HG02884 (cell line): ENCODE data around the gene CHD6.

ENCODE experiments used
- ATAC-seq: cut with Tn5 transposase; IDR thresholded peaks from one replicate; pipeline ENCODE4 v1.9.1; 2021; ENCODE audit warnings: mild to moderate bottlenecking, moderate library complexity; ENCODE audit not compliant: unreplicated experiment

The CHD6 gene

DNA sequence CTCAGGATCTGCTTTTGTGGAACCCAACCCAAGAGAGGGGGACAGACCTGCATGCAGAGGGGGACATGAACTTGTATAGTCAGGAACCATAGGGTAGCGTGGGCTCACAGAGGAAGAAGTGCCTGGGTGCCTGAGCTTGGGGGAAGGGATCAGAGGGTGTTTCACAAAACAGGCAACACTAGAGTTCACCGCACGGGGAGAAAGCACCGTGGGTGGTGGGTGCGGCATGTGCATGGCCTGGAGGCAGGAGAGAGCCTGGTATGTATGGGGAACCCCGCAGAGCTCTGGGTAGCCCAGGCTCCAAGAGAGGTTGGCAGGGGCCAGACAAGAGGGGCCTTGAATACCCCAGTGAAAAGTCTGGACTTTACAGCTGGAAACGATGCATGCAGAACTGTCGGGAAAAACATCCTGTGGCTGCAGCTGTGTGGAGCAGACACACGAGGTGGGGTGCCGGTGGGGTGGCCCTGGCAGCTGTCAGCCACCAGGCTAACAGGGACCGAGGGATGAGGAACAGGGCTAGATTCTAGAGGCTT, 244.9 kb downstream of the CHD6 start:
- ATAC-seq: no peak

- no peak for ATAC-seq
Observed at GRCh38 chr20:41371371-41371770, 246.8 kb downstream of the CHD6 start.

GRCh38 chr20:41370176-41370575, 248.0 kb downstream of the CHD6 start:
- no peak for ATAC-seq

DNA sequence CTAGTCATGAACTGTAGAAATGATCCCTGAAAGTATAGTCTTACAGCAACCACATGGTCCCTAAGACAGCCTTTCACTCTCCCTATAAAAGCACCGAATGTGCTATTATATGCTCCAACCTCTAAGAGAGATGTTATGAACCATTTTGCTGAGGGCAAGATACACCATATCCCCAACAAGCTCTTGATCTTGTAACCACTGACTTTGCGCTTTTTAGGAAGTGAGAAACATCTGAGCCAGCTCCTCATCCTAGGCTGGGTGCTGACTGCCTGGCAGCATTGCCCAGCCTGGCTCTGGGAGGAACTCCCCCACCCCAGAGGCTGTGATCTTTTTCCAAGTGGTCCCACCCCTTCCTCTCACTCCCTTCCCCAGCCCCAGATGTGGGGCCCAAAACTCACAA, 248.5 kb downstream of the CHD6 start:
- ATAC-seq: no peak

- ATAC-seq: no peak
Observed at GRCh38 chr20:41367956-41368355, 250.2 kb downstream of the CHD6 start.

DNA sequence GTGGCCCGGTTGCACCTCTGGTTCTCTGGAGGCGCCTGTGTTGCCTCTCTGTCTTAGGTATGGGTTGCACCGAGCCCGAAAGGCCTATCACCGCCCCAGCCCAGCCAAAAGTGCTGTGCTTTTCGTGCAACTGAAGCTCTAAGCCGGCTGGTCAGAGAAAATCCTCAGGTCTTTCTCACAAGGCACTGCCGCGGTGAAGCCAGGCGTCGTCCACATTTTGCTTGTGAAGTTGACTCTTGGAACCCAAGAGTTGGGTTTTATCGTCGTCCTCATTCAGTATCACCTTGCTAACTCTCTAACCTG, 250.8 kb downstream of the CHD6 start:
- ATAC-seq: no peak

DNA sequence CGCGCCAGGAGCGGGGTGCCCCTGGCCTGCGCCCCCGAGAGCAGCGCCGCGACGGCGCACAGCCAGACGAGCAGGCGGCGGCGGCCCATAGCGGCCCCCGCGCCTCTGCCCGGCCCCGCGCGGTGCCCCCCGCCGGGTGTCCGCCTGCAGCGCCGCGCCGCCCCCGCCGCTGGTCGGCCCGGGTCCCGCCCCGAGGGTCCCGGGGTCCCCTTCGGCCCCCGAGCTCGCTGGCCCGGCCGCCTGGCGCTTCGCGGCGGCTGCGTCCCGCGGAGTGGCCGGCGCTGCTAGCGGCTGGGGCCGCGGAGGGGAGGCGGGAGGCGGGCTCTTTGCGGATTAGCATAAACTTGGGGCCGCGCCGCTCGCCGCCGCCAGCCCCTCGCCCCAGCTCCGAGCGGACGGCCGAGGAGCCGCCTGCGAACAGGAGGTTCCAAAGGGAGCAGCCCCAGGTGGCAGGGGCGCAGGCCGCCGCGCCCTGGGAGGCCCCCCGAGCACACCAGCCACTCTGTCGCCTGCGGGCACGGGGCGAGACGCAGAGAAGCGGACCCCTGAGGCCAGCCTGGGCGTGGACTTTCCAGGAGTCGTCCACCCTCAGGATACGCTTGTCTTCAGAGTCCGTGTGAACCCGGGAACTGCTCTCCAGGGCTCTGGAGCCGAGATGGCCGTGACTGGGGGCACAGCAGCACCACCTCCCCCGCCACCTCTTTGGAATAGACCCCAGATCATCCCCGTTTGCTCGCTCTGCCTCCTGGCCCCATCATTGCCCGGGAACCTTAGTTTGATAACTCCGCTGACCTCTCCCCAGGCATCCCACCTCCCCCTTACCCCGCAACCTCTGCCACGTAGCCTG, 251.4 kb downstream of the CHD6 start, which contains the start of gene EMILIN3:
Gene EMILIN3, minus strand, starts transcription at position 273 of the 847 bp plus-strand sequence. Its CDS starts 184 bp downstream, at position 89.
- ATAC-seq: no peak

GRCh38 chr20:41365777-41366545, 252.2 kb downstream of the CHD6 start:
- no peak for ATAC-seq

DNA sequence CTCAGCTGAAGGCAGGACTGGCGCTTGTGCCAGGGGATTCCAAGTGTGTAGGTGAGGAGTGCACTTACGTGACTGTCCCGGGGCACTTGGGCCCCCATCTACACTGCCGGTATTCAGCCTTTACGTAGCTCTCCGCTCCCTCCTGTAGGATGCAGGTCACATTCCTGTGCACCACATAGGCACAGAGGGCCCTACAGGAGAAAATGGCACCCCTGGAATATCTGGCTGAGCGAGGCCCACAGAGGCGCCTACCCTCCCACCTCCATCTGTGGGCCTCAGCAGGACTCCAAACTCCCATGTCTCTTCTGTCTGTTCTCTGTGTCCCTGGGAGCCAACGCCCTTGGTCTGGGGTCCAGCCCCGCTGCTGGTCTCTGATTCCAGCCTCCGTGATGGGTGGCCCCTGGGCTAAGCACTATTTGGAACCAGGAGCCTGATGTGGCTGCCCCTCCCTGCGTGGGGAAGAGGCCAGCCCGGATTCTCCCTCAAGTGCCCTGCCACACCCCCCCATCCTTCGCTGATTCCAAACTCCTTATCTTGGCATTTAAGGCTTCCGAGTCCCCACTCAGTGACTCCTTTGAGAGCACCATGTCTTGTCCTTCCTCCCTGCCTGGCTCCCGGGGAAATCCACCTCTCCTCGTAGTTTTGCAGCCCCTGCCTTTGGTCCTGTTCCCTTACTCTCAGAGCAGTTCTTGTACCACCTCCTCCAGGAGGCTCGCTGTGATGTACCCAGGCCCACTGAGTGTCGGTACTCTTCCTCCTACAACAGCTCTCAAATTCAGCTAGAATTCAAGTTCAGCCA, 253.0 kb downstream of the CHD6 start:
- no peak for ATAC-seq

DNA sequence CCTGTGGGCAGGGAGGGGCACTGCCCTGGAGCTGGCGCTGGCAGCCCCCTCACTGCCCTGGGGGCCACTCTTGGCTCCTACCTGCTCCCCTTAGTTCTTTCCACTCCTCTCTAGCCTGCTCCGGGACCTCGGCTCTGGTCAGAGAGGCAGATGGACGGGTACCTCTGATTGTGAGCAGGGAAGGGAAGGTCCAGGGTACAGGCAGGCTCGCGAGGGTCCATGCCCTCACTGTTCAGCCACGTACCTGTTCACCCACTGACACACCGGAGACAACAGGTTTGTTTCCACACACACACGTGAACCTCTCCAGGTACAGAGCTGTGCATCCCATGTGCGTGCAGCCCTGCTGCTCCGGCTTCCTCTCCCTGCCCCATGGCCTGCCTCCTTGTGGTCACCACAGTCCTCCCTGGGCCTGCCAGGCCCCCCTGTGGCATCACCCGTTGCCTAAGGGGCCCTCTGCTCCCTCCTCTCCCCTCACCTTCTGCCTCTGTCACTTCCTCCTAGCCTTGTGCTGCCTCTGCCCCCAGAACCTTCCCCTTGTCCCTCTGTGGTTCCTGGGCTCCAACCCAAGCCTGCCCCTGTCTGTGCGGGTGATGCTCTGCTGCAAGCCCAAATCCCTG, 253.8 kb downstream of the CHD6 start:
- no peak for ATAC-seq

DNA sequence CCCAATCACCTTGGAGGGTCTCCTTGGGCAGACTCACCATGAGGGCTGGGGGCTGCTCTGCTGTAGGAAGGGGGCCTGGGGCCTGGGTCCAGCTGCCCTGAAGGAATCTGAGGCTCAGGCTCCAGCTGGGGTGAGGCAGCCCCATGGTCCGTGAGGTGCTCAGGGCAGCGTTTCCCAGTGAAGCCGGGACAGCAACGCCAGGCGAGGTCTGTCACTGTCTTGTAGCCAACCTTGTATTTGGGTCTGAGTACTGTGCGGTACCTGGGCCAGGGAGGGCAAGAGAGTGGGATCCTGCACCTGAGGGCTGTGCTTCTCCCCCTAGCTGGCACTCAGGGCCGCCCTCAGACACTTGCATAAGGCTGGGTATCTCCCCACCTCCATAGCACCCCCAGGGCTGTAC, 254.6 kb downstream of the CHD6 start:
- ATAC-seq: no peak

- no peak for ATAC-seq
Observed at GRCh38 chr20:41362748-41363140, 255.4 kb downstream of the CHD6 start.

- no peak for ATAC-seq
Observed at GRCh38 chr20:41361757-41362747, 256.1 kb downstream of the CHD6 start.

- no peak for ATAC-seq
Observed at GRCh38 chr20:41360831-41361756, 257.1 kb downstream of the CHD6 start.

DNA sequence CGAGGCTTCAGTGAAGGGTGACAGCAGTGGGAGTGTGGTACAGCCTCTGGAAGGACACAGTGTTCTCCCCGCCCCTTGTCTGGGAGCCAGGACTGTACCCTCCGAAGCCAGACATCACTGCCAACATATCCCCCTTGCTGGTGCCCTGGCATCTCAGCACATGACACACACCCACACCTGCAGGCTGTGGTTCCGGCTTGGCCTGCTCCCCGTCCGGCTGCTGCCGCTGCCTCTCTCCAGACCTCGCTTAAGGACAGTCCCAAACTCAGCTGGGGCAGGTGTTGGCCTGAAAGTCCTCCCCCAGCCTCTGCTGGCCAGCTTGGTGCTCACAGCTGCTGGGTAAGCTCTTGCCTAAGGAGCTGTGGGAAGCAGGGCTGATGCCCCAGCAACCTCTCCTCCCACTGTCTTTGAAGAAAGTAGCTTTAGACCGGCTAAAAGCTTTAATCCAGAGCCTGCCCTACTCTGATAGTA, 258.6 kb downstream of the CHD6 start:
- ATAC-seq: no peak

DNA sequence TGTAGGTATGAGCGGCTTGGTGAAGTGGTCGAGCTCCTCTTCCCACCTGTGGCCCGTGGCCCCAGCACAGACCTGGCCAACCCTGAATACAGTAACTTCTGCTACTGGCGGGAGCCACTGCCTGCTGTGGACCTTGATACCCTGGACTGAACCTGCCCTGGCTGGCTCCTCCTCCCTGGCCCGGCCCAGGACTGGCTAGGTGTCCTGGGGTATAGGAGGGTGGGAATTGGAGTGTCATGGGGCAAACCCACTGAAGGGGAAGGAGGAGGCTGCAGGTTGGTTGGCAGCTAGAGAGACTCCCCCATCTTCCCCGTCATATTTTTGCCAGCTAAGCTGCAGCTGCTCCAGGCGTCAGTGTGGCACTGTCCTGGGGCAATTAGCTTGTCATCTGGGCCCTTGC, 259.5 kb downstream of the CHD6 start:
- ATAC-seq: no peak

DNA sequence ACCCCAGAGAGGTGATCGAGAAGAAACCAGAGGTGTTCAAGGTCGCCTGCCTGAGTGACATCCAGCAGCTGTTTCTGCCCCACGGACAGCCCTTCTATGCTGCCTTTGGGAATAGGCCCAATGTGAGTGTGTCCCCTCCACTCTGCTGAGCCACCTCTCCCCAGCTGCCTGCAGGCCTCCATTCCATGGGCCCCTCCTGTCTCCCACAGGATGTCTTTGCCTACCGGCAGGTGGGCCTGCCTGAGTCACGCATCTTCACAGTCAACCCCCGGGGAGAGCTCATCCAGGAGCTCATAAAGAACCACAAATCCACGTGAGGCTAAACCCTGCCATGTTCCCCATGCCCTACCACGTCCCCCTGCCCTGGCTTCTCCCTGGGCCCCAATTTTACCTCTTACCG, 259.9 kb downstream of the CHD6 start:
- no peak for ATAC-seq

- no peak for ATAC-seq
Observed at GRCh38 chr20:41357424-41358163, 260.6 kb downstream of the CHD6 start.
